DOHH2 (cell line): ENCODE results near the gene FAM81B.

ENCODE experiments used
- H3F3A ChIP-seq: fragments of 200-600 bp; sonication (generic), shearing (Covaris generic); 2 replicates; pipeline ENCODE4 v1.6.0; 2016; ENCODE audit warnings: antibody characterized with exemption, mild to moderate bottlenecking; ENCODE audit not compliant: control insufficient read depth, insufficient read depth
- H3K27ac ChIP-seq: fragments of 200-600 bp; sonication (generic); 2 replicates; pipeline ENCODE4 v1.5.1; 2014; ENCODE audit warnings: low read depth, mild to moderate bottlenecking, low read length, moderate library complexity
- H3K27me3 ChIP-seq: fragments of 200-600 bp; sonication (generic); 2 replicates; pipeline ENCODE4 v1.6.1; 2014; ENCODE audit warnings: mild to moderate bottlenecking, low read length, mixed read lengths; ENCODE audit not compliant: control insufficient read depth
- H3K36me3 ChIP-seq: fragments of 200-600 bp; sonication (generic); 2 replicates; pipeline ENCODE4 v1.6.1; 2014; ENCODE audit warnings: mild to moderate bottlenecking, low read length, moderate library complexity, mixed read lengths; ENCODE audit not compliant: control insufficient read depth
- H3K4me1 ChIP-seq: fragments of 200-600 bp; sonication (generic); 2 replicates; pipeline ENCODE4 v1.6.1; 2014; ENCODE audit warnings: mild to moderate bottlenecking, low read length, mixed read lengths; ENCODE audit not compliant: control insufficient read depth
- H3K4me2 ChIP-seq: fragments of 200-600 bp; sonication (generic); 2 replicates; pipeline ENCODE4 v1.6.0; 2014; ENCODE audit warnings: mild to moderate bottlenecking, low read length, moderate library complexity
- H3K4me3 ChIP-seq: fragments of 200-600 bp; sonication (generic); 2 replicates; pipeline ENCODE4 v1.5.1; 2014; ENCODE audit warnings: mild to moderate bottlenecking, low read length, mixed read lengths
- H3K79me2 ChIP-seq: fragments of 200-600 bp; sonication (generic); 2 replicates; pipeline ENCODE4 v1.6.1; 2014; ENCODE audit warnings: mild to moderate bottlenecking, low read length, mixed read lengths; ENCODE audit not compliant: control insufficient read depth
- H3K9me2 ChIP-seq: fragments of 200-600 bp; sonication (generic); replicated peaks from 2 replicates; pipeline ENCODE4 v1.6.1; 2014; ENCODE audit warnings: mild to moderate bottlenecking, low read length, mixed read lengths; ENCODE audit not compliant: control insufficient read depth
- H3K9me3 ChIP-seq: fragments of 200-600 bp; sonication (generic); 2 replicates; pipeline ENCODE4 v1.6.1; 2014; ENCODE audit warnings: antibody characterized with exemption, low read length, mixed read lengths; ENCODE audit not compliant: control insufficient read depth, insufficient read depth
- H4K20me1 ChIP-seq: fragments of 200-600 bp; sonication (generic); 2 replicates; pipeline ENCODE4 v1.6.0; 2014; ENCODE audit warnings: low read depth, mild to moderate bottlenecking, antibody characterized with exemption, low read length, moderate library complexity; ENCODE audit not compliant: control insufficient read depth, insufficient read depth
- EZH2phosphoT487 ChIP-seq: fragments of 200-600 bp; sonication (generic); IDR thresholded peaks from 2 replicates; pipeline ENCODE4 v1.6.1; 2017; ENCODE audit warnings: borderline replicate concordance, mild to moderate bottlenecking, antibody characterized with exemption, low read length, moderate library complexity, mixed read lengths
- TF ChIP-seq, protein P1 (sequence below): fragments of 200-600 bp; sonication (generic); IDR thresholded peaks from one replicate; pipeline ENCODE4 v1.5.1; 2014; ENCODE audit warnings: antibody characterized with exemption, mild to moderate bottlenecking, low read depth, low read length; ENCODE audit not compliant: poor library complexity, severe bottlenecking

Gene FAM81B

DNA sequence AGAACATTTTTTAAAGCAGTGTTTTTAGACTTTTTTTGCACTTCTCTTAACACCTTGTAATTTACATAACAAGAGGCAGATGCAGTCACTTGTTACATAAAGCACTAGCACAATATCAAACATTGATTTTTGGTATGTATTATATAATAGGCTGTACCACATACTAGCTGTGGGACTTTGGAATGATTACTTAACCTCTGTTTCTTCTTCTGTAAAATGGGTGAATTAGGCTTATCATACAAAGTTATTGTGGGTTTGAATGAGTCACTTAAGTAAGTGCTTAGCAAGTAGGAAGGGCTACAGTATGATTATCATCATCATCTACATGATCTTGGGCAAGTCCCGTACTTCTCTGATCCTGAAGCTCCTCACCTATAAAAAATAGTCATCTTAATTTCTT, 2.1 kb downstream of the FAM81B start:
- H3F3A ChIP-seq: no peaks in the 10 kb centered on the region
- TF ChIP-seq EZH2phosphoT487: no peak
- TF ChIP-seq, protein P1, sequence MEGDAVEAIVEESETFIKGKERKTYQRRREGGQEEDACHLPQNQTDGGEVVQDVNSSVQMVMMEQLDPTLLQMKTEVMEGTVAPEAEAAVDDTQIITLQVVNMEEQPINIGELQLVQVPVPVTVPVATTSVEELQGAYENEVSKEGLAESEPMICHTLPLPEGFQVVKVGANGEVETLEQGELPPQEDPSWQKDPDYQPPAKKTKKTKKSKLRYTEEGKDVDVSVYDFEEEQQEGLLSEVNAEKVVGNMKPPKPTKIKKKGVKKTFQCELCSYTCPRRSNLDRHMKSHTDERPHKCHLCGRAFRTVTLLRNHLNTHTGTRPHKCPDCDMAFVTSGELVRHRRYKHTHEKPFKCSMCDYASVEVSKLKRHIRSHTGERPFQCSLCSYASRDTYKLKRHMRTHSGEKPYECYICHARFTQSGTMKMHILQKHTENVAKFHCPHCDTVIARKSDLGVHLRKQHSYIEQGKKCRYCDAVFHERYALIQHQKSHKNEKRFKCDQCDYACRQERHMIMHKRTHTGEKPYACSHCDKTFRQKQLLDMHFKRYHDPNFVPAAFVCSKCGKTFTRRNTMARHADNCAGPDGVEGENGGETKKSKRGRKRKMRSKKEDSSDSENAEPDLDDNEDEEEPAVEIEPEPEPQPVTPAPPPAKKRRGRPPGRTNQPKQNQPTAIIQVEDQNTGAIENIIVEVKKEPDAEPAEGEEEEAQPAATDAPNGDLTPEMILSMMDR: no peak
- H3K4me1 ChIP-seq: no peaks in the 10 kb centered on the region
- H3K9me3 ChIP-seq: no peaks in the 10 kb centered on the region
- H3K4me3 ChIP-seq: no peak overlapping the region
- H3K27ac ChIP-seq: no peak overlapping the region
- H3K4me2 ChIP-seq: no peak overlapping the region
- no peaks in the 10 kb centered on the region for H4K20me1 ChIP-seq
- H3K79me2 ChIP-seq: no peaks in the 10 kb centered on the region
- no peaks in the 10 kb centered on the region for H3K36me3 ChIP-seq
- H3K9me2 ChIP-seq: no peaks in the 10 kb centered on the region
- no peaks in the 10 kb centered on the region for H3K27me3 ChIP-seq

DNA sequence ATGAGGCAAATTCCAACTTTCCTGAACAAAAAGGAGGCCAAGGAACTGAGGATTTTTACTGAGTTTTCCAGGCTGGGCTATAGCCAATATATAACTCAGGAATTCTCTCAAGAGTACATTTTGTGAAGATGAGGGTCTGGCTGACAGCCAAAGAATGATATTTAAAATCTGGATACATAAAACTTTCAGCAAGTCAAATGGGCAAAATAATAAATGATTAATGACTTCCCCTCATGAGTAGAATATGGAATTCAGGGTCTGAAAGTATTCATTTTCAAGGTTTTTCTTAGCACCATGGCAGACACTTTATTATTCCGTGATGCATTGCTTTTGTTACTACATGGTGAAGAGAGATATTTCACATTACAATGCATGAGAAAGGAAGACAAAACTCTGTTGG, 7.8 kb downstream of the FAM81B start:
- no peaks in the 10 kb centered on the region for H3K9me2 ChIP-seq
- no peak overlapping the region for H3K4me3 ChIP-seq
- no peaks in the 10 kb centered on the region for H3K4me1 ChIP-seq
- no peaks in the 10 kb centered on the region for H3K79me2 ChIP-seq
- H3K9me3 ChIP-seq: no peaks in the 10 kb centered on the region
- H3F3A ChIP-seq: no peaks in the 10 kb centered on the region
- no peaks in the 10 kb centered on the region for H3K27me3 ChIP-seq
- no peaks in the 10 kb centered on the region for H3K36me3 ChIP-seq
- no peak overlapping the region for H3K4me2 ChIP-seq
- H4K20me1 ChIP-seq: no peaks in the 10 kb centered on the region
- TF ChIP-seq EZH2phosphoT487: no peak
- TF ChIP-seq, protein P1: no peak
- no peak overlapping the region for H3K27ac ChIP-seq

DNA sequence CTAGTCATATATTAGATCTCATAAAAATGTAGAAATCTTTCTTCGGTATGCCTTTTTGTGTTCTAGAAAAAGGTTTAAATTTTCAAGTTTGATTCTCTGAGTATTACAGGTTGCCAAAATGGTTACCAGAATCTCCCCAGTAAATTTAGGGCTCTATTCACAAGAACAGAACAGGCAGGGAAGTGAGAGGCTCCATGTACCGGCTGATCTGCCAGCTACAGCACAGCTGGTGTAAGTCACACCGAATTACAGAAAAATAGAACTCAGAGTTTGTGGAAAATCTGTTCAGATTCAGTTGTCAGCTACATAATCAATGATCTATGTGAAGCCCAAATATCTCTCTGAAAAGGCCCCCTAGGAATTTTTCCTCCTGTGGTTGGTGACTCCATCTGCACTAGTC, 10.5 kb downstream of the FAM81B start:
- no peak for TF ChIP-seq EZH2phosphoT487
- TF ChIP-seq, protein P1: no peak

DNA sequence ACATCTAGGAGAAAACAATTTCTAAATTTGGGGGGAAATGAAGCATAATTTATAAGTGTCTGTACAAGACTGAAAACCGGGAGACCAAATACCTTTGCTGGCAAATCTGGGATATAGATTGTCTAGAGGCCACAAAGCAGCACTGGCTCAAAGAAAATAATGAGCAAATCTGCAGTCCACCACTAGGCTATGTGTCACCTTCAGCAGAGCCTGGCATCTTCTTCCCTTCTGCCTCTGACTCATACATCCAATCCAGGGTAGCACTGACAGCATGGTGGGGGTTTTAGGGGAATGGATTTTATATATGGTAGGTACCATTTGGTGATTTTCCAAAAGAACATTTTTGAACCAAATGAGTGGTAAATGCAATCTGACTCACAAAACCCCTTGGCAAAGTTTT, 12.8 kb downstream of the FAM81B start:
- no peak overlapping the region for H3K4me3 ChIP-seq
- no peaks in the 10 kb centered on the region for H3F3A ChIP-seq
- H3K4me2 ChIP-seq: no peak overlapping the region
- H3K27me3 ChIP-seq: no peaks in the 10 kb centered on the region
- no peaks in the 10 kb centered on the region for H3K79me2 ChIP-seq
- no peak overlapping the region for H3K27ac ChIP-seq
- no peaks in the 10 kb centered on the region for H3K4me1 ChIP-seq
- no peaks in the 10 kb centered on the region for H3K36me3 ChIP-seq
- H4K20me1 ChIP-seq: no peaks in the 10 kb centered on the region
- TF ChIP-seq, protein P1: no peak
- no peak for TF ChIP-seq EZH2phosphoT487
- no peaks in the 10 kb centered on the region for H3K9me3 ChIP-seq
- H3K9me2 ChIP-seq: no peaks in the 10 kb centered on the region

More for the DNA sequence above, 10.5 kb downstream of the FAM81B start:
- H3F3A ChIP-seq: no peaks in the 10 kb centered on the region
- no peak overlapping the region for H3K27ac ChIP-seq
- H3K4me2 ChIP-seq: no peak overlapping the region
- no peaks in the 10 kb centered on the region for H3K9me2 ChIP-seq
- H3K4me1 ChIP-seq: no peaks in the 10 kb centered on the region
- no peaks in the 10 kb centered on the region for H3K9me3 ChIP-seq
- H3K79me2 ChIP-seq: no peaks in the 10 kb centered on the region
- no peak overlapping the region for H3K4me3 ChIP-seq
- H3K27me3 ChIP-seq: no peaks in the 10 kb centered on the region
- H3K36me3 ChIP-seq: no peaks in the 10 kb centered on the region
- no peaks in the 10 kb centered on the region for H4K20me1 ChIP-seq
